ENCODE data around the gene P3R3URF.

The P3R3URF gene

GRCh38 chr1:46190539-46190938 is 14.3 kb upstream of the P3R3URF start:
- DNase-seq (no peak), ATAC-seq (replicated peaks) (no peak)
- Mint-ChIP-seq H3K27ac (no peak overlapping the region), H3K27me3 (no peaks in the 10 kb centered on the region), H3K9me3 (no peaks in the 10 kb centered on the region), H3K4me1 (ENCODE audit: low read depth in 2 of 2) (peaks cover 2 to 6% of the 10 kb centered on the region in 2 donors), H3K36me3 (ENCODE audit: insufficient read depth) (peaks cover 14% of the 10 kb centered on the region), H3K4me3 (no peak overlapping the region)

GRCh38 chr1:46188295-46189030 is 12.2 kb upstream of the P3R3URF start:
- H3K9me3 Mint-ChIP-seq, result no peaks in the 10 kb centered on the region
- peaks cover 12% of the 10 kb centered on the region for H3K36me3 Mint-ChIP-seq (ENCODE audit: insufficient read depth)
- peaks cover 5 to 12% of the 10 kb centered on the region in 2 donors for H3K4me1 Mint-ChIP-seq (ENCODE audit: low read depth in 2 of 2)
- H3K27ac Mint-ChIP-seq, result peak overlapping the region; percentile 50 to 57
- H3K4me3 Mint-ChIP-seq, result no peak overlapping the region
- ATAC-seq (replicated peaks) (no peak), DNase-seq (no peak)
- no peaks in the 10 kb centered on the region for H3K27me3 Mint-ChIP-seq

- Mint-ChIP-seq H3K27ac (peak overlapping the region in 1 of 2 donors; percentile 57), H3K27me3 (no peaks in the 10 kb centered on the region), H3K9me3 (no peaks in the 10 kb centered on the region), H3K4me3 (no peak overlapping the region), H3K4me1 (ENCODE audit: low read depth in 2 of 2) (peaks cover 5 to 12% of the 10 kb centered on the region in 2 donors), H3K36me3 (ENCODE audit: insufficient read depth) (peaks cover 7% of the 10 kb centered on the region)
- DNase-seq (no peak), ATAC-seq (replicated peaks) (no peak)
Observed at GRCh38 chr1:46187106-46187869, 11.0 kb upstream of the P3R3URF start.

- H3K27ac Mint-ChIP-seq, result peak overlapping the region; percentile 32 to 64
- no peaks in the 10 kb centered on the region for H3K9me3 Mint-ChIP-seq
- no peak overlapping the region for H3K4me3 Mint-ChIP-seq
- no peaks in the 10 kb centered on the region for H3K27me3 Mint-ChIP-seq
- DNase-seq (no peak), ATAC-seq (replicated peaks) (no peak)
- H3K4me1 Mint-ChIP-seq (ENCODE audit: low read depth in 2 of 2), result peaks cover 5 to 12% of the 10 kb centered on the region in 2 donors
- H3K36me3 Mint-ChIP-seq (ENCODE audit: insufficient read depth), result peaks cover 4% of the 10 kb centered on the region
Observed at GRCh38 chr1:46186076-46186475, 9.8 kb upstream of the P3R3URF start.

- H3K27me3 Mint-ChIP-seq, result no peaks in the 10 kb centered on the region
- H3K27ac Mint-ChIP-seq, result peak overlapping the region in 1 of 2 donors; percentile 62
- H3K36me3 Mint-ChIP-seq (ENCODE audit: insufficient read depth), result peaks cover 3% of the 10 kb centered on the region
- DNase-seq, result no peak
- no peak overlapping the region for H3K4me3 Mint-ChIP-seq
- H3K9me3 Mint-ChIP-seq, result no peaks in the 10 kb centered on the region
- peaks cover 5 to 12% of the 10 kb centered on the region in 2 donors for H3K4me1 Mint-ChIP-seq (ENCODE audit: low read depth in 2 of 2)
- no peak for ATAC-seq (replicated peaks)
Observed at GRCh38 chr1:46184920-46185658, 8.8 kb upstream of the P3R3URF start.

- peak overlapping the region in 1 of 2 donors; percentile 33 for H3K4me3 Mint-ChIP-seq
- peaks cover 5 to 12% of the 10 kb centered on the region in 2 donors for H3K4me1 Mint-ChIP-seq (ENCODE audit: low read depth in 2 of 2)
- H3K9me3 Mint-ChIP-seq, result no peaks in the 10 kb centered on the region
- DNase-seq (no peak), ATAC-seq (replicated peaks) (peak; percentile 52)
- H3K27ac Mint-ChIP-seq, result peak overlapping the region; percentile 53 to 62
- no peaks in the 10 kb centered on the region for H3K36me3 Mint-ChIP-seq (ENCODE audit: insufficient read depth)
- H3K27me3 Mint-ChIP-seq, result no peaks in the 10 kb centered on the region
Observed at GRCh38 chr1:46183926-46184557, 7.8 kb upstream of the P3R3URF start.

GRCh38 chr1:46183079-46183847 is 7.0 kb upstream of the P3R3URF start:
- Mint-ChIP-seq H3K36me3 (ENCODE audit: insufficient read depth) (no peaks in the 10 kb centered on the region), H3K27me3 (no peaks in the 10 kb centered on the region), H3K4me3 (no peak overlapping the region), H3K9me3 (no peaks in the 10 kb centered on the region), H3K27ac (no peak overlapping the region), H3K4me1 (ENCODE audit: low read depth in 2 of 2) (peaks cover 5 to 12% of the 10 kb centered on the region in 2 donors)
- ATAC-seq (replicated peaks) (no peak), DNase-seq (no peak)

GRCh38 chr1:46181343-46182260 is 5.3 kb upstream of the P3R3URF start:
- H3K9me3 Mint-ChIP-seq, result no peaks in the 10 kb centered on the region
- no peaks in the 10 kb centered on the region for H3K27me3 Mint-ChIP-seq
- no peak for DNase-seq
- H3K4me1 Mint-ChIP-seq (ENCODE audit: low read depth in 2 of 2), result peaks cover 5 to 12% of the 10 kb centered on the region in 2 donors
- no peaks in the 10 kb centered on the region for H3K36me3 Mint-ChIP-seq (ENCODE audit: insufficient read depth)
- no peak for ATAC-seq (replicated peaks)
- H3K4me3 Mint-ChIP-seq, result no peak overlapping the region
- no peak overlapping the region for H3K27ac Mint-ChIP-seq

GRCh38 chr1:46180082-46180616 is 3.9 kb upstream of the P3R3URF start:
- Mint-ChIP-seq H3K27ac (no peak overlapping the region), H3K4me1 (ENCODE audit: low read depth in 2 of 2) (peaks cover 5 to 11% of the 10 kb centered on the region in 2 donors), H3K36me3 (ENCODE audit: insufficient read depth) (no peaks in the 10 kb centered on the region), H3K4me3 (no peak overlapping the region), H3K27me3 (no peaks in the 10 kb centered on the region), H3K9me3 (no peaks in the 10 kb centered on the region)
- no peak for ATAC-seq (replicated peaks)
- no peak for DNase-seq

GRCh38 chr1:46179138-46180081 is 3.1 kb upstream of the P3R3URF start:
- H3K9me3 Mint-ChIP-seq, result no peaks in the 10 kb centered on the region
- ATAC-seq (replicated peaks), result peak; percentile 85
- peak; percentile 63 to 66 (median 65) for DNase-seq
- no peaks in the 10 kb centered on the region for H3K36me3 Mint-ChIP-seq (ENCODE audit: insufficient read depth)
- no peak overlapping the region for H3K4me3 Mint-ChIP-seq
- H3K27ac Mint-ChIP-seq, result no peak overlapping the region
- H3K27me3 Mint-ChIP-seq, result no peaks in the 10 kb centered on the region
- H3K4me1 Mint-ChIP-seq (ENCODE audit: low read depth in 2 of 2), result peaks cover 5 to 6% of the 10 kb centered on the region in 2 donors

GRCh38 chr1:46175243-46175642 is 1.0 kb downstream of the P3R3URF start:
- H3K9me3 Mint-ChIP-seq, result no peaks in the 10 kb centered on the region
- H3K4me3 Mint-ChIP-seq, result no peak overlapping the region
- H3K36me3 Mint-ChIP-seq (ENCODE audit: insufficient read depth), result no peaks in the 10 kb centered on the region
- no peaks in the 10 kb centered on the region for H3K4me1 Mint-ChIP-seq (ENCODE audit: low read depth in 2 of 2)
- peaks cover 0 to 20% of the 10 kb centered on the region in 2 donors for H3K27me3 Mint-ChIP-seq
- DNase-seq (no peak), ATAC-seq (replicated peaks) (no peak)
- H3K27ac Mint-ChIP-seq, result no peak overlapping the region
